RPMI7951 (cell line): Measurements from ENCODE around the gene KRT1. TPM values are rescaled to one million over a fixed set of nuclear protein-coding genes. Genes with fewer than 3 reads are reported as not detected.

Source experiments
- DNase-seq: peaks from one replicate; pipeline ENCODE4 v3.0.0-alpha.2; 2012; ENCODE audit warnings: low read depth
- total RNA-seq: library from RNA; depleted of rRNA; stranded (reverse); fragments of >200 nt; shearing (Covaris generic); gene quantifications from 2 replicates; pipeline ENCODE4 v1.2.3, GENCODE V29; 2014; rRNA removed

Gene KRT1
- total RNA-seq, 1 experiment from 2014 or later: not detected

- DNase-seq: no peak
Measured at GRCh38 chr12:52636189-52636588, 44.0 kb downstream of the KRT1 start.

- DNase-seq: no peak
Measured at GRCh38 chr12:52634266-52635056, 45.7 kb downstream of the KRT1 start.

GRCh38 chr12:52633383-52633782 lies 46.8 kb downstream of the KRT1 start:
- no peak for DNase-seq

GRCh38 chr12:52632656-52633055 lies 47.6 kb downstream of the KRT1 start:
- DNase-seq: no peak

- no peak for DNase-seq
Measured at GRCh38 chr12:52631676-52632459, 48.3 kb downstream of the KRT1 start.

GRCh38 chr12:52631264-52631663 lies 48.9 kb downstream of the KRT1 start:
- DNase-seq: no peak

GRCh38 chr12:52630599-52631200 lies 49.5 kb downstream of the KRT1 start:
- no peak for DNase-seq

GRCh38 chr12:52630008-52630500 lies 50.2 kb downstream of the KRT1 start:
- DNase-seq: no peak

- no peak for DNase-seq
Measured at GRCh38 chr12:52629281-52630007, 50.8 kb downstream of the KRT1 start.

- DNase-seq: no peak
Measured at GRCh38 chr12:52628841-52629240, 51.4 kb downstream of the KRT1 start.

GRCh38 chr12:52628111-52628507 lies 52.1 kb downstream of the KRT1 start:
- DNase-seq: no peak

GRCh38 chr12:52627395-52628110 lies 52.7 kb downstream of the KRT1 start:
- no peak for DNase-seq

Other genes with a start within 250 kb of the KRT1 start
- gene KRT75, start 246.0 kb downstream of the KRT1 start, total RNA-seq: not detected in 2 replicates
- not detected in 2 replicates for gene KRT6B, start 228.3 kb downstream of the KRT1 start, total RNA-seq
- not detected in 2 replicates for gene KRT6C, start 206.6 kb downstream of the KRT1 start, total RNA-seq
- not detected in 2 replicates for gene KRT6A, start 187.2 kb downstream of the KRT1 start, total RNA-seq
- not detected in 2 replicates for gene KRT5, start 160.0 kb downstream of the KRT1 start, total RNA-seq
- not detected in 2 replicates for gene KRT71, start 127.3 kb downstream of the KRT1 start, total RNA-seq
- not detected in 2 replicates for gene KRT74, start 106.6 kb downstream of the KRT1 start, total RNA-seq
- not detected in 2 replicates for gene KRT72, start 78.9 kb downstream of the KRT1 start, total RNA-seq
- not detected in 2 replicates for gene KRT73, start 61.8 kb downstream of the KRT1 start, total RNA-seq
- gene KRT2, start 28.2 kb downstream of the KRT1 start, total RNA-seq: not detected in 2 replicates
- gene KRT77, start 23.1 kb upstream of the KRT1 start, total RNA-seq: not detected in 2 replicates
- not detected in 2 replicates for gene KRT76, start 96.9 kb upstream of the KRT1 start, total RNA-seq
- gene KRT3, start 115.7 kb upstream of the KRT1 start, total RNA-seq: 0.12 TPM in 1 of 2 replicates, not detected in the other
- not detected in 2 replicates for gene KRT4, start 133.7 kb upstream of the KRT1 start, total RNA-seq
- gene KRT79, start 153.9 kb upstream of the KRT1 start, total RNA-seq: 3.3 and 4.8 TPM in 2 replicates
- 0.20 and 0.36 TPM in 2 replicates for gene KRT78, start 168.6 kb upstream of the KRT1 start, total RNA-seq
- gene KRT8, start 224.7 kb upstream of the KRT1 start, total RNA-seq: 3.5 and 4.7 TPM in 2 replicates